ENCODE data around the gene CDH5. TPM values are rescaled to one million over a fixed set of nuclear protein-coding genes. Genes with fewer than 3 reads are reported as not detected.
"Not testable (repeated sequence)": the region's sequence is repeated elsewhere in the genome, so short reads cannot be mapped to it uniquely, and the experiment has no call there.

The CDH5 gene
- total and polyA plus RNA-seq, 2 of the 13 experiments (the other 11 are each of a cell fraction or from before 2014, with no cell fraction given), result 0.71 to 1.1 TPM

DNA sequence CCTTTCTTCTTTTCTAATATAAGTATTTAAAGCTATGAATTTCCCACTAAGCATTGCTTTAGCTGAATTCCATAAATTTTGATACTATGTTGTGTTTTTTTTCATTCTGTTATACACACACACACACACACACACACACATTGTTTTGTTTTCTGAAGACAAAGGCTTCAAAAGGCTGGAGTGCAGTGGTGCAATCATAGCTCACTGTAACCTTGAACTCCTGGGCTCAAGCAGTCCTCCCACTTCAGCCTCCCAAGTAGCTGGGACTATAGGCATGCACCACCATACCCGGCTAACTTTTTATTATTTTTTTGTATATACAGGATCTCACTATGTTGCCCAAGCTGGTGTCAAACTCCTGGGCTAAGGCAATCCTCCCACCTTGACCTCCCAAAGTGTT is 86.7 kb downstream of the CDH5 start (continued):
- TF ChIP-seq ZNF3 (CRISPR knock-in tag; IDR thresholded peaks at IDR 0.05) (peak; percentile 71; the same call in 1 of the 2 replicates), CEBPG (CRISPR knock-in tag; IDR thresholded peaks at IDR 0.05) (peak; percentile 46; the same call in 1 of the 2 replicates), THAP11 (CRISPR knock-in tag; IDR thresholded peaks at IDR 0.05) (0 out of 2 replicates have a peak, but pooled peaks have one; percentile 29), FOXO1 (CRISPR knock-in tag; IDR thresholded peaks at IDR 0.05) (0 out of 2 replicates have a peak, but pooled peaks have one; percentile 28), ZNF460 (CRISPR knock-in tag; IDR thresholded peaks at IDR 0.05; ENCODE audit: borderline replicate concordance) (peak; percentile 82; the same call in 1 of the 2 replicates), SOX6 (CRISPR knock-in tag; IDR thresholded peaks at IDR 0.05) (peak; percentile 98)
- TF ChIP-seq, protein P1, sequence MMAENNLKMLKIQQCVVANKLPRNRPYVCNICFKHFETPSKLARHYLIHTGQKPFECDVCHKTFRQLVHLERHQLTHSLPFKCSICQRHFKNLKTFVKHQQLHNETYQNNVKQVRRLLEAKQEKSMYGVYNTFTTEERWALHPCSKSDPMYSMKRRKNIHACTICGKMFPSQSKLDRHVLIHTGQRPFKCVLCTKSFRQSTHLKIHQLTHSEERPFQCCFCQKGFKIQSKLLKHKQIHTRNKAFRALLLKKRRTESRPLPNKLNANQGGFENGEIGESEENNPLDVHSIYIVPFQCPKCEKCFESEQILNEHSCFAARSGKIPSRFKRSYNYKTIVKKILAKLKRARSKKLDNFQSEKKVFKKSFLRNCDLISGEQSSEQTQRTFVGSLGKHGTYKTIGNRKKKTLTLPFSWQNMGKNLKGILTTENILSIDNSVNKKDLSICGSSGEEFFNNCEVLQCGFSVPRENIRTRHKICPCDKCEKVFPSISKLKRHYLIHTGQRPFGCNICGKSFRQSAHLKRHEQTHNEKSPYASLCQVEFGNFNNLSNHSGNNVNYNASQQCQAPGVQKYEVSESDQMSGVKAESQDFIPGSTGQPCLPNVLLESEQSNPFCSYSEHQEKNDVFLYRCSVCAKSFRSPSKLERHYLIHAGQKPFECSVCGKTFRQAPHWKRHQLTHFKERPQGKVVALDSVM (CRISPR knock-in tag; IDR thresholded peaks at IDR 0.05), result peak; percentile 80
- TF ChIP-seq, protein P2, sequence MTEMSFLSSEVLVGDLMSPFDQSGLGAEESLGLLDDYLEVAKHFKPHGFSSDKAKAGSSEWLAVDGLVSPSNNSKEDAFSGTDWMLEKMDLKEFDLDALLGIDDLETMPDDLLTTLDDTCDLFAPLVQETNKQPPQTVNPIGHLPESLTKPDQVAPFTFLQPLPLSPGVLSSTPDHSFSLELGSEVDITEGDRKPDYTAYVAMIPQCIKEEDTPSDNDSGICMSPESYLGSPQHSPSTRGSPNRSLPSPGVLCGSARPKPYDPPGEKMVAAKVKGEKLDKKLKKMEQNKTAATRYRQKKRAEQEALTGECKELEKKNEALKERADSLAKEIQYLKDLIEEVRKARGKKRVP (CRISPR knock-in tag; IDR thresholded peaks at IDR 0.05), result 0 out of 4 replicates have a peak, but pooled peaks of 1 of the 2 experiments have one; percentile 14
- TF ChIP-seq SOX6 (IDR thresholded peaks at IDR 0.05), result not testable (repeated sequence)

Other genes with a start within 250 kb of the CDH5 start
- gene BEAN1, start 60.6 kb downstream of the CDH5 start, total RNA-seq (2016; rRNA removed; fragmentation: Illumina TruSeq; extraction: Trizol), result 0.29 and 0.53 TPM in 2 replicates
- gene BEAN1, start 60.6 kb downstream of the CDH5 start, polyA plus RNA-seq (2011; rRNA removed), result 1.4 and 3.9 TPM in 2 replicates
- 18.7 and 19.0 TPM in 2 replicates for gene TK2, start 183.4 kb downstream of the CDH5 start, total RNA-seq (2016; rRNA removed; fragmentation: Illumina TruSeq; extraction: Trizol)
- gene TK2, start 183.4 kb downstream of the CDH5 start, polyA plus RNA-seq (2011; rRNA removed), result 21.0 and 30.8 TPM in 2 replicates
- gene CKLF, start 185.9 kb downstream of the CDH5 start, total RNA-seq (2016; rRNA removed; fragmentation: Illumina TruSeq; extraction: Trizol), result 83.0 and 120 TPM in 2 replicates
- 152 and 167 TPM in 2 replicates for gene CKLF, start 185.9 kb downstream of the CDH5 start, polyA plus RNA-seq (2011; rRNA removed)
- gene CMTM1, start 199.7 kb downstream of the CDH5 start, total RNA-seq (2016; rRNA removed; fragmentation: Illumina TruSeq; extraction: Trizol), result 1.7 and 1.9 TPM in 2 replicates
- gene CMTM1, start 199.7 kb downstream of the CDH5 start, polyA plus RNA-seq (2011; rRNA removed), result 2.9 and 3.0 TPM in 2 replicates
- not detected in 2 replicates for gene CMTM2, start 212.8 kb downstream of the CDH5 start, total RNA-seq (2016; rRNA removed; fragmentation: Illumina TruSeq; extraction: Trizol)
- gene CMTM2, start 212.8 kb downstream of the CDH5 start, polyA plus RNA-seq (2011; rRNA removed), result not detected in 2 replicates
- gene CMTM3, start 238.0 kb downstream of the CDH5 start, total RNA-seq (2016; rRNA removed; fragmentation: Illumina TruSeq; extraction: Trizol), result 20.6 and 29.2 TPM in 2 replicates
- gene CMTM3, start 238.0 kb downstream of the CDH5 start, polyA plus RNA-seq (2011; rRNA removed), result 48.7 and 62.0 TPM in 2 replicates

Measured in HepG2 (cell line).